LoVo (cell line): ENCODE results near the gene FAM120B.

Source experiments
- DNase-seq: peaks from one replicate; pipeline ENCODE4 v3.0.0-alpha.2; 2016; ENCODE audit warnings: low spot score

Gene FAM120B

DNA sequence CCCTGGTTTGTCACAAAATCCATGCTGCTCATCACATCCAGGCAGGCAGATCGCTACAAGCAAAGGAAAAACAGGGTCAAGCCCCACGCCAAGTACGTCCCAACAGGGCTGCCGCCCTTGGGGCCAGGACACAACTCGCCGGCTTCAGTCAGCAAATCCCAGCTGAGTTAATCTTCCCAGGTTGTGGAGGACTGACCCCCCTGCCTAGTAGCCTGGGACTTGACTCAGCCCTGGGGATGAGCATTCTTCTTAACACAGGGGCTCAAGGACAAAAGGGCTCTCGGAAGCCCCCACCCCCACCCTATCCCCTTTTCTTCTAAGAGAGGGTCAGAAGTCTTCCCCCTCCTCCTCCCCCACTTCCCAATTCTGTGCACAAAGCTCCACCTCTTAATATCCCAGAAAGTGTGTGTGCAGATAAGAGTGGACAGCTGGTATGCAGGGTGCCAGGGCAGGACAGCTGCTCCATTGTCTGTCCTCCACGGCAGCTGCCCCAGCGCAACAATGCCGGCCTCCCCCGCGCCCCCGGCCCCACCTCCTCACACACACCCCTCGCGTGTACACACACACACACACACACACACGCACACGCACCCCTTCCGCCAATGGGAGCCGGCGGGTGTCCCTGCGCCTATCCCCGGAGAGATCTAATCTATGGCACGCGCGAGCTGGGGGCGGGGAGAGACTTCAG is 20.2 kb upstream of the FAM120B start:
- DNase-seq, result no peak

DNA sequence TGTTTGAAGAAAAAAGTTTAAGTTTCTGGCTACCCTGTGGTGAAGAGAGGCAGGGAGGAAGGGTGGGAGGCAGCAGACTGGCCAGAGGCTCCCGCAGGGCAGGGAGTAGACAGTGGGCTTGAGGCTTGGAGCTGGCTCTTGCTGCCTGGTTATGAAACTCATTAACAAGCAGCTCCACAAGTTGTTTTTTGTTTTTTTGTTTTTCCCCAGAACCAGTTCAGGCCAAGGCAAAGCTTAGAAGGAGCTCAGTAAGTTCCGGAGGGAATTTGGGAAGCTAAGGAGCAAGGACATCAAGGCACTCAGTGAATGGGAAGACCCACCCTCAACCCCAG is 19.7 kb upstream of the FAM120B start:
- DNase-seq, result no peak

- DNase-seq, result no peak
Measured at GRCh38 chr6:170287371-170287876, 19.1 kb upstream of the FAM120B start.

DNA sequence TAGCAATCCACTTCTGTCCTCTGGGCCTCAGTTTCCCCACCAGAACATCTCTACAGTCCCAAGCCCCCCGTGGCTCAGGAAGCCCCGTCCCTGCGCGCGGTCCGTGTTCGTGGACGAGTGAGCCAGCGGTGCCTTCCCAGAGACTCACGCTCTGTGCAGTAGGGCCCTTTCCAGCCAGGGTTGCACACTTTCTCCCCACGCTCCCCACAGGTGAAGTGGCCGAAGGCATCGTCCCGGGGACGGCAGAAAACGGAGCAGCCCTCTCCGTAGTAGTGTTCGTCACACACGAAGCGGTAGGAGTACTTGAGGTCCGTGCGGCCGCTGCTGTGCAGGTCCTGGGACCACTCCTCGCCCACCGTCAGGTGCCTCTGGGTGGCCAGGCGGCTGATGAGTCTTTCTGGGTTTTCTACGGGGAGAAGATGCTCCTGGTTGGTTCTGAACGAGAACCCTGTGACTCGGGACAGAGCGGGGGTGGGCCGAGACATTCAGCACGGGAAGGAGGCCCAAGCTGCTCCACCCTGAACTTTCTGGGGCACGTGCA is 18.4 kb upstream of the FAM120B start:
- DNase-seq, result no peak

DNA sequence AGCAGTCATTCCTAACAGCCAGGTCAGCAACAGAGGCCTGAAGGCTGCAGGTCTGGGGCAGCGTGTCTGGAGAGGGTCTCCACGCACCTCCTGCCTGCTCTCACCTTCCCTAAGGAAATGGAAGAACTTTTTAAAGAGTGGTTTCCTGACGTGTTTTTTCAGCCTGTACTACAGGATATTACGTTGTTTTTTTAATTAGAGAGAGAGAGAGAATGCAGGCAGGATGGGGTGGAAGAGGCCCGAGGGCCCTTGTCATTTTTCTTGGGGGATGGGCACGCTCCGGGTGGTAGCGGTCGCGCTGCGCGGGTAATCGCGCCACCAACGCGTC is 17.7 kb upstream of the FAM120B start:
- DNase-seq, result no peak

DNA sequence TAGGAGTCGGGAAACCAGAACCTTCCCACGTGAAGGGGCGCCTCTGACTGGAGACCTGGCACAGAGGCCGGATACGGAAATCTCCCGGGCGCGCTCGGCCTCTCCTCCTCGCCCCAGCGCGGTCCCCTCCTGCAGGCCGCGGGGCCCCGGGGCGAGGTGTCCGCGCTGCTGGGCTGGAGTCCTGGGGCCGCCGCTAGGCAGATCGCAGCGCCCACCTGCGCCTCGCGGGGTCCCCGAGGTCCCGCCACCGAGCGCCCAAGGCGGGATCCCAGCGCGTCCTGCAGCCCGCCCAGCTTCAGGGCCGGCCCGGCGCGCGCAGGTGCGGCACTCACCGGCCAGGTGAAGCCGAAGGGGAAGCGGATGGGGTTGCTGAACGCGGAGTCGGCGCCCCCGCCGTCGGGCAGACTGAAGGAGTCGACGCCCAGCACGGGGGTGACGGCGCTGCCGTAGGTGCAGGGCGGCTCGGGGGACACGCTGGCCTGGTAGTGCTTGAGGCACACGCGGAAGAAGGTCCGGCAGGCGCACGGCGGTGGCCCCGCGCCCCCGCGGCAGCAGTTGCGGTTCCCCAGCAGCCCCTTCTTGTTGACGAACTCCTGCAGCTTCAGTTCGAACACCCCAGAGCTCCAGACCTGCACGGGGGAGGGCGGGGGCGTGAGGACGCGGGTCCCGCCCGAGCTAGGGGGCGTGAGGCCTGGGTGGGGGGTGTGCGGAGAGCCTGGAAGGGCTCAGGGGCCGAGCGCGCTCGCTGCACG is 17.2 kb upstream of the FAM120B start:
- DNase-seq, result no peak

DNA sequence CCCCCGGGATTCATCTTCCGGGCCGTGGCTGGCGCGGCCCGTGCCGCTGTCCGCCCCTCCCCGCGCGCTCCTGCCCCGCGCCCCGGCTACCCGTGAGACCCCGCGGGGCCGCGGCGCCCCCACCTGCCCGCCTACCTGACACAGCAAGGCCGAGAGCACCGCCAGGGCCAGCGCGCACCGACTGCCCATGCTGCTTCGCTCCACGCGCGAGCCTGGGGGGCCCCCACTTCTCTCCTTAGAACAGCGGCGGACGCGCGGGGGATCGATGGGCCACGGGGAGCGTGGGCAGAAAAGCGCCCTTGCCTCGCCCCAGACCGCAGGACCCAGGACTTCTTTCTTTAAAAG is 16.6 kb upstream of the FAM120B start:
- no peak for DNase-seq

- peak; percentile 16 for DNase-seq
Measured at GRCh38 chr6:170290296-170291128, 16.0 kb upstream of the FAM120B start, which contains the start of gene DLL1. Gene DLL1, minus strand, starts transcription at chr6:170291078. Its CDS starts 939 bp downstream, at chr6:170290139.

GRCh38 chr6:170291271-170292110 is 15.1 kb upstream of the FAM120B start:
- no peak for DNase-seq

- no peak for DNase-seq
Measured at GRCh38 chr6:170292111-170292406, 14.5 kb upstream of the FAM120B start.

GRCh38 chr6:170292407-170293158 is 14.0 kb upstream of the FAM120B start:
- no peak for DNase-seq

DNA sequence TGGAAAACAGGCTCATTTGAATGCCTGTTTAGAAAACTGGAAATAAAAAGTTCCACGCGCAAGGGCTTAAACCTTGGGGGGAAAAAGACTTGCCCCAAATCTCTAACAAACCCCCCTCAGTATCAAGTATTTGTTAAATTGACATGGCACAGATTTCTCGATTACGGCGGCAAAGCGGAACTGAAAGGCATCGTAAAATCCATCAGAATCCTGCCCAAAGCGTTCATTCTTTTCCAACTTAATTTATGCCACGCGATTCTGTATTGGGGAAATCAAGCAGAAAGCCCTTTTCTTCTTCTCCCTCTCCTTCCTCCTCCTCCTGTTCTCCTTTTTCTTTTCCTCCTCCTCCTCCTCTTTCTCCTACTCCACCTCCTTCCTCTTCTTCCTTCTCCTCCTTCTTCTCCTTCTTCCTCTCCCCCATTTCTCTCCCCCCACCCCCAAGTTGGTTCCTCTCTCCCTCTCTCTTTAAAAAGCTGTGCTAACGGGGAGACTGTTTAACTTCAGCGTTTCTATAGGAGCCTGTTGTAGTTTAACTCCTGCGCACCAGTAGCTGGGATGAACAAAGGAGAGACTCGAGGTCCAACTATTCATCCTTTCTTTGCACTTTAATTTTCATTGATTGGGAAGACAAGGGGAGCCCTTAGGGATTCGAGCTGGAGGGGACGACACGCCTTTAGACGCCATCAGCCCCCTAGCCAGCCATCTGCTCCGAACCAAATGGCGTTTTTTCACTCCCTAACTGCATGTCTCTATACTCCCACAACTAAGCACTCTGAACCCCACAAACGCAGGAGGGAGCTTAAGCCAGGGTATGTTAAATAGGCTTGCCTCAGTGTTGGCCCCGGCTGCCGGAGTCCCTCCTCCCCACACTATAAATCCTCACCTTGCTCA is 13.0 kb upstream of the FAM120B start:
- DNase-seq, result no peak

DNA sequence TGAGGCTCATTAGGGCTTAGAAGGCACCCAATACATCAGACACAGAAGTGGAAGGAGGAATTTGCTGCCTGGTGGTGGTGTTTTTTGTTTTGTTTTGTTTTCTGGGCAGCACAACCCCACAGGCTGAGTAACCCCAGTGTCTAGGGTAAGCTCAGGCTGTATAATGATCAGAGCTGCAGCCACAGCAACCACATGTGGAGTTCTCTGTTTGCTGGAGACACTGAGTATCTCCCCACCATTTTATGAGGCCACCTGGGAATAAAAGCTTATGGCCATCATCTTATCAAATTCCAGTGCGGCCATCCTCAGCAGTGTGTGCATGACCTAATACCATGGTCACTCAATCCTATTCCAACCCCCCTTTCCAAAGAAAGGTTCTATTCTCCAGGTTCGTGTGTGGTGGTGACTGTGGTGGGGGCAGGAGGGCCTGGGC is 12.2 kb upstream of the FAM120B start:
- DNase-seq, result no peak

DNA sequence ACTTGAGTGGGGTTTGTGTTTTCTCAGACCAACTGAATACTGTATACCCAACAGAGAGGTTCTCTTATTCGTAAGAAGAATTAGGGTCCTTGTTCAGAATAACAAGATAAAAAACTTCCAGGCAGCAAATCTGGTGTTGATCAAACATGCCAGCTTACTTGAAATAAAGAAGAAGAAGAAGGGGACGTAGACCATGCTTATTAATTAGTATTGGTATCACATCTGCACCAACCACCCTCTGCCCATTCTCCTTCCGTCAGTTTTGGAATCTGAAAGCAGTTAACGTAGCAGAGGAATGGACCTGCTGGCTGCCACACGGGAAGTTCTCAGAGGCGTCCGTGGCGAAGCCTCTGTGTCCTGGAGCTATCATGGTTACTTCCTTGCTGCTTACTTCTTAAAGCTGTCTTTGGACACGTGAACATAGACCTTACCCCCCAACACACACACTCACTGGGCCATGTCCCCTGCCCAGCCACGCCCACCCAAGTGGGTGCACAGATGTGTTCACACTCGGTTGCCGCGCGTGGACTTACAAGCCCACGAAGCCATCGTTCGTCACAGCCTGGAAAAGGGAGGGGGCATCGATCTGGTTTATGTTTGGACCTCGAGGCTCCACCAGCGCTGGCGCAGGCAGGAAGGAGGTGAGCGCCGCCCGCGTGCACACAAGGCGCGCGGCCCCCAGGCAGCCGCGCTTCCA is 11.6 kb upstream of the FAM120B start:
- DNase-seq, result no peak

DNA sequence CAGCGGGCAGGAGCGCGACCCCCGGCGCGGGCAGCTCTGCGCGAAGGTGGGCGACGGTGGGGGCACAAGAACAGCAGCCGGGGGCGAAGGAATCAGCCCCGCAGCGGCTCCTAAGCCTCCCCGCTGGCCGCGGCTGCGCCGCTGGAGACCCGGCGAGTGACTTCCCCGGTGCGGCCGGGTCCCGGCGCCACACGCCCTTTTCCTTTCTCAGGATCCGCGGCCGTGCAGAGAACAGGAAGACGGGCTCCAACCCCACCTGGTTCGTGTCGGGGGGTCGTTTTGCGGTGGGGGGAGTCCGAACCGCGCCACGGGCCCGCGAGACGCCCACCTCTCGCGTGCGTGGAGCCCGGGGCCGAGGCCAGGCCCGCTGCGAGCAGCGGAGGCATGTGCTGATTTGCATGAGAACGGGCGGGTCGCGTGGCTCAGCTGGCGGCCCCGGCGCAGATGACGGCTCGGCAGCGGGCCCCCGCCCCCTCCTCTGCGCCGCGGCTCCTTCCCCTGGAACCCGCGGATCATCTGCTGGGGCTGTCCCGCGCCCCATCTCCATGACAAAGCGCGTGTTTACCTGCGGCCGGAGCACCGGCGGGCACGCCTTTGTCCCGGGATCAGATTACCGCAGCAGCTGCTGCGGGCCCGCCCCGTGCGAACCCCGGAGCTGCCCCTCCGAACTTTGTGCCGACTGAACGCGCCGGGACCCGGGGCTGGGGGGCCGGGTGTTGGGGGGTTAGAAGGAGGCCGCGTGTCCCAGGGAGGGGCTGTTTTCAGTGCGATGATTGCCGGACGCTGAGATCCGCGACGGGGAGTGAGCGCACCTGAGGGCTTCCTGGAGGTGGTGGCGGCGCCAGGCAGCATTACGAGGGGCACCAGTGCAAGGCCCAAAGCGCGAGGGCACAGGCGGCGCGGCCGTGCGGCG is 10.8 kb upstream of the FAM120B start:
- DNase-seq, result peak; percentile 49

- no peak for DNase-seq
Measured at GRCh38 chr6:170296423-170296745, 10.2 kb upstream of the FAM120B start.

DNA sequence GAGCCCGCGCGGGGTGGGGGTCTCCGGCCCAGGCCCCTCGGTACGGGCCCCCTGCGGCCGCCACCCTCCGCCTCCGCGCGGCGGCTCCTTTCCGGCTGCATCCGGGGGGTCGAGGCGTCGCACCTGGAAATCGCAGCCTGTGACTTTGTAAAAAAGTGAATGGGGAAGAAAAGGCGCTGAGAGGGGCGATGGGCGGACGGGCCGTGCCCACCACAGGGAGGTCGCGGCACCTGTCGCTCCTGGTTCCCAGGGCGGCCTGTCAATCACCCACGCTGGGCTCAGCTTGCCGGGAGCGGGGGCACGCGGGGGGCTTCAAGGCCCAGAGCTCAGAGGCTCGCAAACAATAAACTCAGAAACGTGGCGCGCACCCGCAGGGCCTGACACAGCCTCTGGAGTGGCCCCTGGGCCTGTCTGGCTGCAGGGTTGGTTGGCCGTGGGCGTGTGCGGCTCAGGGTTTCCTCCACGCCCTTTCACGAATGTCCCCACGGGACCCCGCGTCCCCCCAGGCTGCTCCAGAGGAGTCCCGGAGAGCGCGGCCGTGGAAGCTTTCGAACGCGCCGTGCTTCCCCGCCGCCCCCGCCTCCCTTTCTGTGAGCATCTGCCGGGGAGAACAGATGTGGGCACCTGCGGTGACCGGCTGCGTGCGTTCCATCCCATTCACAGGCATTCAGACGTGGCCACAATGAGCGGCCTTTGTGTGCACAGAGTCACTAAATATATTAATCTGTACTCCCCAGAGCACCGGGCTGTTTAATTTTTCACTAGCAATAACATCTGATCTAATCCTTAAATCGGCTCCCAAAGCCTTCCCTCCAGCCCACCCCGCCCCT is 9.6 kb upstream of the FAM120B start:
- DNase-seq, result no peak
